BJ (cell line): Measurements from ENCODE around the gene GPS2. TPM values are rescaled to one million over a fixed set of nuclear protein-coding genes. Genes with fewer than 3 reads are reported as not detected.

Experiments used
- CTCF ChIA-PET: fragments of 350-600 bp; formaldehyde crosslinking; extraction: SDS; loops from one replicate; lab custom pipeline; 2021; ENCODE audit warnings: antibody characterized with exemption, inconsistent platforms; lab: Yijun Ruan, JAX
- POLR2A ChIA-PET: fragments of 300-600 bp; sonication (Branson Sonifier 250); formaldehyde crosslinking; extraction: SDS; loops from one replicate; lab custom pipeline; 2021; ENCODE audit warnings: antibody characterized with exemption; lab: Charles Lee
- DNase-seq: peaks from one replicate; pipeline ENCODE4 v3.0.0-alpha.2; 2011; ENCODE audit warnings: low read depth
- H3K27me3 ChIP-seq: 2 replicates; pipeline ENCODE4 v1.6.0; 2011; ENCODE audit warnings: low read length; ENCODE audit not compliant: control insufficient read depth, insufficient read depth
- H3K36me3 ChIP-seq: 2 replicates; pipeline ENCODE4 v1.5.1; 2011; ENCODE audit warnings: low read length; ENCODE audit not compliant: control insufficient read depth, insufficient read depth
- H3K4me3 ChIP-seq: 2 replicates; pipeline ENCODE4 v1.5.1; 2011; ENCODE audit warnings: low read depth, mild to moderate bottlenecking, control low read depth, low read length
- polyA plus RNA-seq: library from polyadenylated mRNA; depleted of rRNA; stranded (reverse); fragments of >200 nt; gene quantifications from 2 replicates; pipeline ENCODE4 v1.2.3, GENCODE V29; 2011
- TF ChIP-seq, protein P1 (sequence below): IDR thresholded peaks from 2 replicates; pipeline ENCODE4 v1.5.1; 2011; ENCODE audit warnings: low read depth, mild to moderate bottlenecking, control low read depth, inconsistent platforms, low read length, moderate library complexity; ENCODE audit not compliant: insufficient read depth

The GPS2 gene
- polyA plus RNA-seq, 1 experiment = 37.4 TPM

DNA sequence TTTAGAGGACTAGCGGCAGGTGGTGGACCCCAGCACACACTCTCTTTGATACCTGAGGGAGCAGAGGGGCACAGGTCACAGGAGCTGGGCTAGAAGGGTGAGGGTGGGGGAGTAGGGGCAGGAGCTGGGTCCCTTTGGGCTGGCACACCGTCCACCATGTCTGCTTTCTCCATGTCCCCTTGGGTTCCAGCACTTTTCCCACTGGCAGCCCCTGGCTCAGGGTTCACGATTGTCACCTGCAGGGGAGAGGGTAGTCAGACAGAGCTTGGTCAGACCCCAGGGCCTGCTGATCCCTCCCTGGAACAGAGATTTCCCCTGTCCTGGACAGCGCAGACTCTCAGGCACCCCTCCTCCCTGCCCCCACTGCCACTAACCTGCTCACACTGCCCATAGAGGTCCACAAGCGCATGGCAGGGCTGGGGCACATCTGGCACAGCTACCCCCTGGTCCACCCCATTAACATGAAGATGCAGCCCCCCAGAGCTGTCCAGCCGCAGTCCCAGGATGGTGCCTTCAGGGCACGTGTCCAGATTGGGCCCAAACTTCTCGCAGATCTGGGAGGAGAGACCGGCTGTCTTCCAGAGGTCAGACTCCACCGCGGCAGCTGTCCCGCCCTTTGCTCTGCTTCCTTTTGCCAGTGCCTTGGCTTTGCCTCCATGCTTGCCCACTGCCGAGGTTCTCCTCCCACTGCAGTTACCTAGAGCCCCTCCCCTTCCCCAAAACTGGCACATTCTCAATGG is 3.1 kb upstream of the GPS2 start:
- no peak for DNase-seq
- H3K27me3 ChIP-seq = no peaks in the 10 kb centered on the region
- H3K4me3 ChIP-seq = no peak overlapping the region
- ChIA-PET CTCF (interaction anchor here (1.7 kb wide), 1 partner anchor 11 kb away, joined by 5 read pairs; the partner anchor contains the start of gene NEURL4), POLR2A (no interaction called here)
- H3K36me3 ChIP-seq = peaks cover 48% of the 10 kb centered on the region
- TF ChIP-seq, protein P1, sequence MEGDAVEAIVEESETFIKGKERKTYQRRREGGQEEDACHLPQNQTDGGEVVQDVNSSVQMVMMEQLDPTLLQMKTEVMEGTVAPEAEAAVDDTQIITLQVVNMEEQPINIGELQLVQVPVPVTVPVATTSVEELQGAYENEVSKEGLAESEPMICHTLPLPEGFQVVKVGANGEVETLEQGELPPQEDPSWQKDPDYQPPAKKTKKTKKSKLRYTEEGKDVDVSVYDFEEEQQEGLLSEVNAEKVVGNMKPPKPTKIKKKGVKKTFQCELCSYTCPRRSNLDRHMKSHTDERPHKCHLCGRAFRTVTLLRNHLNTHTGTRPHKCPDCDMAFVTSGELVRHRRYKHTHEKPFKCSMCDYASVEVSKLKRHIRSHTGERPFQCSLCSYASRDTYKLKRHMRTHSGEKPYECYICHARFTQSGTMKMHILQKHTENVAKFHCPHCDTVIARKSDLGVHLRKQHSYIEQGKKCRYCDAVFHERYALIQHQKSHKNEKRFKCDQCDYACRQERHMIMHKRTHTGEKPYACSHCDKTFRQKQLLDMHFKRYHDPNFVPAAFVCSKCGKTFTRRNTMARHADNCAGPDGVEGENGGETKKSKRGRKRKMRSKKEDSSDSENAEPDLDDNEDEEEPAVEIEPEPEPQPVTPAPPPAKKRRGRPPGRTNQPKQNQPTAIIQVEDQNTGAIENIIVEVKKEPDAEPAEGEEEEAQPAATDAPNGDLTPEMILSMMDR = no peak

DNA sequence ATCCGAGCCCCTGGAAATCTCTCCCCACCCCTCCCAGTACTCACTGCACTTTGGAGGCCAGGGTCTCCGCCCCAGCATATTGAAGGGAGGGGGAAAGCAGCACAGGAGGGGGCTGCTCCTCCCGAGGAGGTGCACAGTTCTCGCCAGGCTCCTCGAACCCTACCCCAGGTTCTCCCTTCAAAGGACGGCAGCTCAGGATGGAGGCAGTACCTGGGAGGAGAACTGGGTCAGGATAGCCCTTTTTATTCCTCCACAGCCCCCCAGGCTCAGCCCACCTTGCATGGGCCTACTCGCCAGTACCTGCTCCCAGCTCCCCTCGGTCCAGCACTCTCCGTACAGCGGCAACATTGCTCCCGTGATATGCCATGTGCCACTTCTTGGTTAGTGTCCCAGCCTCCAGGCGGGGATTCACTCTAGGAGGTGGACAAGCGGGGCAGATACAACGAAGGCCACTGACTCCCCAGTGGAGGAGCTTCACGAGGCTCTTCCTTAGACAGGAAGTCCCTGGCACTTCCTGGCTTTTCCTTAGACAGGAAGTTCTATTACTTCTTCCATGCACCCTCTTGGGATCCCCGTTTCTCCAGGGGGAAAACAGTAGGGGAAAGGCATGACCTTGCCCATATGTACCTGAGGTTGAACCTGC is 2.1 kb upstream of the GPS2 start:
- H3K27me3 ChIP-seq = no peaks in the 10 kb centered on the region
- no peak overlapping the region for H3K4me3 ChIP-seq
- CTCF ChIA-PET = interaction anchor here (0.6 to 1.7 kb wide), 3 partner anchors 12 to 46 kb away, joined by 3 to 5 read pairs (median 4); partner anchors contain the start of gene NEURL4
- peaks cover 50% of the 10 kb centered on the region for H3K36me3 ChIP-seq
- no peak for DNase-seq
- TF ChIP-seq, protein P1 = no peak
- POLR2A ChIA-PET = no interaction called here

DNA sequence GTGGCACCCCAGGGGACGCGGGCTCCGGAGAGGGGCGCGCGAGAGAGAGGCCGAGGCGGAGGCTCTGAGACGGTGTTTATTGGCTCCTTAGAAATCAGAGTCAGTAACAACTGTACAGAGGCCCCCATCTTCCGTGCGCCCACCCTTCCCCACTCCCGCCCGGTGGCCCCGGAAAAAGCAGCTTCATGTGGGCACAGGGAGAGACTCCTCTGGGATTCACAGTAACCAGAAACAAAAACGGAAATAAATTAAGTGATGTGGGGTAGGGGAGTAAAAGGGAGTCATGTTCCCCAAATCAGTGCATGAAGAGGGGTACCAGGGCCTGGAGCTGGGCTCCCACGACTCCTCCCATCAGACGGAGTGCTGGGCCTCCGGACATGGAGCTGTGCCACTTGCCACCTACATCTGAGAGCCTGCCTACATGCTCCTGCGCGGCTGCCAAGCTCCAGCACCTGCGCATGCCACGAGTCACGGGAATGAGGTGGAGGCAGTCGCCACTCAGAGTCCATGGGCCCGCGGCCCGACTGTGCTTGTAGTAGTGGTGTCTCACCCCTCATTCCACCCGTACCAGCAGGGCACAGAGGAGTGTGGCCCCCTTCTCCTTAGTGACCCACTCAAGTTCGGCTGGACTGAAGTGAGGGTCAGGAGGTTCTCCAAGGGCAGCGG is 543 bp upstream of the GPS2 start:
- Histone ChIP-seq H3K4me3 (peak overlapping the region; percentile 91), H3K27me3 (no peaks in the 10 kb centered on the region), H3K36me3 (peaks cover 46% of the 10 kb centered on the region)
- ChIA-PET POLR2A (interaction anchor here (0.6 kb wide), 1 partner anchor 140 kb away, joined by 9 read pairs; no protein-coding TSS in a partner anchor), CTCF (interaction anchor here (1.3 kb wide), 1 partner anchor 25 kb away, joined by 4 read pairs; no protein-coding TSS in a partner anchor)
- DNase-seq = no peak
- TF ChIP-seq, protein P1 = no peak

DNA sequence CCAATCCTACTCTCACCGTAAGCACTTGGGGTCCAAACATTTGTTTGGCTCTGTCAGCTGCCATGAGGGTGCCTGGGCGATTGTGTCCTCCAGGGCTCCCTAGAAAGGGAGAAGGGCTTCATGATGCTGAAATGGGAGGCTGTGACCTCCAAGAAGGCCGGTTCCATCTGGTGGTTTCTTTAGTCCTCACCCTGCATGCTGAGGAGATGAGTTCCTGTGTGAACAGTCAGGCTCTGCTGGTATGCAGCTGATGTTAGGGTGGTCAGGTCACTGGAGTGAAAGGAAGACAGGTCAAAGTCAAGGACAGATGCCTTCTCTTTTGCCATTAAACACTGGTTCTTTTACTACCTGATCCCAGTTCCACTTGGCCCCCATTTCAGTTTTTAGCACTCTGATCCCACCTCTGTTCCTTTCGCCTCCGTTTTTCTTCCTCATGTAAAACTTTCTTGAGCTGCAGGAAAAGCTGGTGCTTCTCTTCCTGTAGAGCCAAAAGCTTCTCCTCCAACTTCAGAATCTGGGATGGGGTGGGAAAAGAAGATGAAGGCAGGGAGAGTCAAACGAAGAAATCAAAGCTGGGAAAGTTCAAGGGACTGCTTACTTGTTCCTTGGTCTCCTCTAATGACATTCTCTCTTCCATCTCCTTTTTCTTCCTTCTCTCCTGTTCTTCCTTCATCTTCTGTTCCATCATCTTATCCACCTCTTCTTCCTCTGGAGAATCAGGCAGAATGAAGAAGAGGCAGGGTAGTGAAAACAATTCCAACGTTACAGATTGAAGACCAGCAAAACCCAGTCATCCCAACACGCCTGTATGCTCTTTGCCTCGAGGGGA is 1.1 kb downstream of the GPS2 start:
- TF ChIP-seq, protein P1 = no peak
- ChIA-PET CTCF (interaction anchor here (0.6 to 3.4 kb wide), 5 partner anchors 11 to 90 kb away, joined by 3 to 22 read pairs (median 4); no protein-coding TSS in a partner anchor), POLR2A (interaction anchor here (1.3 kb wide), 1 partner anchor 15 kb away, joined by 3 read pairs; the partner anchor contains the start of gene NEURL4)
- Histone ChIP-seq H3K4me3 (peak overlapping the region; percentile 91), H3K27me3 (no peaks in the 10 kb centered on the region), H3K36me3 (peaks cover 50% of the 10 kb centered on the region)
- no peak for DNase-seq
